ENCODE measurements around the gene XKR7.
"Not testable (repeated sequence)": the region's sequence is repeated elsewhere in the genome, so short reads cannot be mapped to it uniquely, and the experiment has no call there.

The XKR7 gene

GRCh38 chr20:31920275-31920855 is 47.6 kb upstream of the XKR7 start:
- TF ChIP-seq, protein P1, sequence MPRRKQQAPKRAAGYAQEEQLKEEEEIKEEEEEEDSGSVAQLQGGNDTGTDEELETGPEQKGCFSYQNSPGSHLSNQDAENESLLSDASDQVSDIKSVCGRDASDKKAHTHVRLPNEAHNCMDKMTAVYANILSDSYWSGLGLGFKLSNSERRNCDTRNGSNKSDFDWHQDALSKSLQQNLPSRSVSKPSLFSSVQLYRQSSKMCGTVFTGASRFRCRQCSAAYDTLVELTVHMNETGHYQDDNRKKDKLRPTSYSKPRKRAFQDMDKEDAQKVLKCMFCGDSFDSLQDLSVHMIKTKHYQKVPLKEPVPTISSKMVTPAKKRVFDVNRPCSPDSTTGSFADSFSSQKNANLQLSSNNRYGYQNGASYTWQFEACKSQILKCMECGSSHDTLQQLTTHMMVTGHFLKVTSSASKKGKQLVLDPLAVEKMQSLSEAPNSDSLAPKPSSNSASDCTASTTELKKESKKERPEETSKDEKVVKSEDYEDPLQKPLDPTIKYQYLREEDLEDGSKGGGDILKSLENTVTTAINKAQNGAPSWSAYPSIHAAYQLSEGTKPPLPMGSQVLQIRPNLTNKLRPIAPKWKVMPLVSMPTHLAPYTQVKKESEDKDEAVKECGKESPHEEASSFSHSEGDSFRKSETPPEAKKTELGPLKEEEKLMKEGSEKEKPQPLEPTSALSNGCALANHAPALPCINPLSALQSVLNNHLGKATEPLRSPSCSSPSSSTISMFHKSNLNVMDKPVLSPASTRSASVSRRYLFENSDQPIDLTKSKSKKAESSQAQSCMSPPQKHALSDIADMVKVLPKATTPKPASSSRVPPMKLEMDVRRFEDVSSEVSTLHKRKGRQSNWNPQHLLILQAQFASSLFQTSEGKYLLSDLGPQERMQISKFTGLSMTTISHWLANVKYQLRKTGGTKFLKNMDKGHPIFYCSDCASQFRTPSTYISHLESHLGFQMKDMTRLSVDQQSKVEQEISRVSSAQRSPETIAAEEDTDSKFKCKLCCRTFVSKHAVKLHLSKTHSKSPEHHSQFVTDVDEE (CRISPR knock-in tag; IDR thresholded peaks at IDR 0.05): no peak
- TF ChIP-seq ZC3H10 (CRISPR knock-in tag; IDR thresholded peaks at IDR 0.05) (no peak), ZFP3 (CRISPR knock-in tag; IDR thresholded peaks at IDR 0.05) (no peak), PPARA (CRISPR knock-in tag; IDR thresholded peaks at IDR 0.05; ENCODE audit: borderline replicate concordance) (no peak), ESRRG (CRISPR knock-in tag; IDR thresholded peaks at IDR 0.05) (no peak), TOX (CRISPR knock-in tag; IDR thresholded peaks at IDR 0.05; ENCODE audit: borderline replicate concordance) (no peak), ARNTL (CRISPR knock-in tag; IDR thresholded peaks at IDR 0.05; ENCODE audit: borderline replicate concordance, low read depth) (no peak), CSDC2 (CRISPR knock-in tag; IDR thresholded peaks at IDR 0.05) (no peak), GLIS3 (CRISPR knock-in tag; IDR thresholded peaks at IDR 0.05) (no peak)
- TF ChIP-seq, protein P2, sequence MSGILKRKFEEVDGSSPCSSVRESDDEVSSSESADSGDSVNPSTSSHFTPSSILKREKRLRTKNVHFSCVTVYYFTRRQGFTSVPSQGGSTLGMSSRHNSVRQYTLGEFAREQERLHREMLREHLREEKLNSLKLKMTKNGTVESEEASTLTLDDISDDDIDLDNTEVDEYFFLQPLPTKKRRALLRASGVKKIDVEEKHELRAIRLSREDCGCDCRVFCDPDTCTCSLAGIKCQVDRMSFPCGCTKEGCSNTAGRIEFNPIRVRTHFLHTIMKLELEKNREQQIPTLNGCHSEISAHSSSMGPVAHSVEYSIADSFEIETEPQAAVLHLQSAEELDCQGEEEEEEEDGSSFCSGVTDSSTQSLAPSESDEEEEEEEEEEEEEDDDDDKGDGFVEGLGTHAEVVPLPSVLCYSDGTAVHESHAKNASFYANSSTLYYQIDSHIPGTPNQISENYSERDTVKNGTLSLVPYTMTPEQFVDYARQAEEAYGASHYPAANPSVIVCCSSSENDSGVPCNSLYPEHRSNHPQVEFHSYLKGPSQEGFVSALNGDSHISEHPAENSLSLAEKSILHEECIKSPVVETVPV (CRISPR knock-in tag; IDR thresholded peaks at IDR 0.05): no peak
- TF ChIP-seq, protein P3, sequence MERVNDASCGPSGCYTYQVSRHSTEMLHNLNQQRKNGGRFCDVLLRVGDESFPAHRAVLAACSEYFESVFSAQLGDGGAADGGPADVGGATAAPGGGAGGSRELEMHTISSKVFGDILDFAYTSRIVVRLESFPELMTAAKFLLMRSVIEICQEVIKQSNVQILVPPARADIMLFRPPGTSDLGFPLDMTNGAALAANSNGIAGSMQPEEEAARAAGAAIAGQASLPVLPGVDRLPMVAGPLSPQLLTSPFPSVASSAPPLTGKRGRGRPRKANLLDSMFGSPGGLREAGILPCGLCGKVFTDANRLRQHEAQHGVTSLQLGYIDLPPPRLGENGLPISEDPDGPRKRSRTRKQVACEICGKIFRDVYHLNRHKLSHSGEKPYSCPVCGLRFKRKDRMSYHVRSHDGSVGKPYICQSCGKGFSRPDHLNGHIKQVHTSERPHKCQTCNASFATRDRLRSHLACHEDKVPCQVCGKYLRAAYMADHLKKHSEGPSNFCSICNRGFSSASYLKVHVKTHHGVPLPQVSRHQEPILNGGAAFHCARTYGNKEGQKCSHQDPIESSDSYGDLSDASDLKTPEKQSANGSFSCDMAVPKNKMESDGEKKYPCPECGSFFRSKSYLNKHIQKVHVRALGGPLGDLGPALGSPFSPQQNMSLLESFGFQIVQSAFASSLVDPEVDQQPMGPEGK (CRISPR knock-in tag; IDR thresholded peaks at IDR 0.05; ENCODE audit: borderline replicate concordance): no peak
- no peak for ATAC-seq

- not testable (repeated sequence) for ATAC-seq
These were observed 46.5 kb upstream of the XKR7 start for GRCh38 chr20:31921480-31921879.

DNA sequence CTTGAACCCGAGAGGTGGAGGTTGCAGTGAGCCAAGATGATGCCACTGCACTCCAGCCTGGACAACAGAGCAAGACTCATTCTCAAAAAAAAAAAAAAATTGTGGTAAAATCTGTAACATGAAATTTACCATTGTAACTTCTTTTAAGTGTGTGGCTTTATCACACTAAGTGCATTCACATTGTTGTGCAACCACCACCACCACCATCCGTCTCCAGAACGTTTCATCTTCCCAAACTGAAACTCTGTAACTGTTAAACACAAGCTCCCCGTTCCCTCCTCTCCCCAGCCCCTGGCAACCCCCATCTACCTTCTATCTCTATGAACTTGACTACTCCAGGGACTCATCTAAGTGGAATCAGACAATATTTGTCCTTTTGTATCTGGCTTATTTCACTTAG is 45.8 kb upstream of the XKR7 start:
- no peak for ATAC-seq
- TF ChIP-seq ZC3H10 (CRISPR knock-in tag; IDR thresholded peaks at IDR 0.05) (no peak), TCF4 (CRISPR knock-in tag; IDR thresholded peaks at IDR 0.05; ENCODE audit: borderline replicate concordance) (no peak), RARB (CRISPR knock-in tag; IDR thresholded peaks at IDR 0.05) (no peak), ESRRG (CRISPR knock-in tag; IDR thresholded peaks at IDR 0.05) (no peak), ARNTL (CRISPR knock-in tag; IDR thresholded peaks at IDR 0.05; ENCODE audit: borderline replicate concordance, low read depth) (no peak), CSDC2 (CRISPR knock-in tag; IDR thresholded peaks at IDR 0.05) (no peak), ISL1 (CRISPR knock-in tag; IDR thresholded peaks at IDR 0.05) (no peak), OSR1 (CRISPR knock-in tag; IDR thresholded peaks at IDR 0.05) (no peak), BACH2 (CRISPR knock-in tag; IDR thresholded peaks at IDR 0.05; ENCODE audit: borderline replicate concordance) (no peak), ZFP30 (CRISPR knock-in tag; IDR thresholded peaks at IDR 0.05) (no peak), GLIS3 (CRISPR knock-in tag; IDR thresholded peaks at IDR 0.05) (no peak)
- TF ChIP-seq, protein P4, sequence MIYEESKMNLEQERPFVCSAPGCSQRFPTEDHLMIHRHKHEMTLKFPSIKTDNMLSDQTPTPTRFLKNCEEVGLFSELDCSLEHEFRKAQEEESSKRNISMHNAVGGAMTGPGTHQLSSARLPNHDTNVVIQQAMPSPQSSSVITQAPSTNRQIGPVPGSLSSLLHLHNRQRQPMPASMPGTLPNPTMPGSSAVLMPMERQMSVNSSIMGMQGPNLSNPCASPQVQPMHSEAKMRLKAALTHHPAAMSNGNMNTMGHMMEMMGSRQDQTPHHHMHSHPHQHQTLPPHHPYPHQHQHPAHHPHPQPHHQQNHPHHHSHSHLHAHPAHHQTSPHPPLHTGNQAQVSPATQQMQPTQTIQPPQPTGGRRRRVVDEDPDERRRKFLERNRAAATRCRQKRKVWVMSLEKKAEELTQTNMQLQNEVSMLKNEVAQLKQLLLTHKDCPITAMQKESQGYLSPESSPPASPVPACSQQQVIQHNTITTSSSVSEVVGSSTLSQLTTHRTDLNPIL (CRISPR knock-in tag; IDR thresholded peaks at IDR 0.05; ENCODE audit: low read depth): no peak
- TF ChIP-seq, protein P2 (CRISPR knock-in tag; IDR thresholded peaks at IDR 0.05): no peak

- no peak for ATAC-seq
- TF ChIP-seq ZNF8 (CRISPR knock-in tag; IDR thresholded peaks at IDR 0.05) (no peak), PPARA (CRISPR knock-in tag; IDR thresholded peaks at IDR 0.05; ENCODE audit: borderline replicate concordance) (no peak), TCF4 (CRISPR knock-in tag; IDR thresholded peaks at IDR 0.05; ENCODE audit: borderline replicate concordance) (no peak), ISL1 (CRISPR knock-in tag; IDR thresholded peaks at IDR 0.05) (no peak), TOX (CRISPR knock-in tag; IDR thresholded peaks at IDR 0.05; ENCODE audit: borderline replicate concordance) (no peak), GLIS3 (CRISPR knock-in tag; IDR thresholded peaks at IDR 0.05) (no peak), ZNF70 (CRISPR knock-in tag; IDR thresholded peaks at IDR 0.05) (no peak)
- TF ChIP-seq, protein P4 (CRISPR knock-in tag; IDR thresholded peaks at IDR 0.05; ENCODE audit: low read depth): no peak
These were observed 45.4 kb upstream of the XKR7 start for GRCh38 chr20:31922588-31922987.
